PFSK-1 (cell line): ENCODE results near the gene EFCAB5.

ENCODE experiments used
- FOXP2 ChIP-seq: optimal IDR thresholded peaks from 2 replicates; pipeline ENCODE3; 2011; ENCODE audit warnings: borderline replicate concordance, control low read depth, inconsistent platforms; ENCODE audit not compliant: insufficient read depth; ENCODE audit errors: extremely low read length, extremely low read depth
- POLR2AphosphoS5 ChIP-seq: IDR thresholded peaks from 2 replicates; pipeline ENCODE4 v1.6.1; 2012; ENCODE audit warnings: low read depth, mild to moderate bottlenecking, control low read depth, low read length, moderate library complexity
- REST ChIP-seq, 2 experiments: IDR thresholded peaks; 2 replicates each; pipeline versions ENCODE4 v1.6.1 to v1.8.0; 2011 to 2012; ENCODE audit warnings: low read depth in 2 of 2, low read length in 2 of 2, control low read depth in 1 of 2, inconsistent platforms in 1 of 2, mild to moderate bottlenecking in 1 of 2, moderate library complexity in 1 of 2; ENCODE audit not compliant: insufficient read depth in 1 of 2
- SIN3A ChIP-seq: IDR thresholded peaks from 2 replicates; pipeline ENCODE4 v1.6.1; 2012; ENCODE audit warnings: mild to moderate bottlenecking, low read length, moderate library complexity, borderline replicate concordance; ENCODE audit not compliant: insufficient read depth
- TAF1 ChIP-seq: IDR thresholded peaks from 2 replicates; pipeline ENCODE4 v1.6.1; 2012; ENCODE audit warnings: low read length, control low read depth, borderline replicate concordance; ENCODE audit not compliant: insufficient read depth

Gene EFCAB5

GRCh38 chr17:29954405-29954804, 13.0 kb downstream of the EFCAB5 start:
- TF ChIP-seq FOXP2 (no peak), SIN3A (no peak), TAF1 (no peak), REST (IDR thresholded peaks at IDR 0.05; ENCODE audit: insufficient read depth in 1 of 2, low read depth in 2 of 2, low read length in 2 of 2) (no peak), POLR2AphosphoS5 (no peak)

- TF ChIP-seq REST (IDR thresholded peaks at IDR 0.05; ENCODE audit: insufficient read depth in 1 of 2, low read depth in 2 of 2, low read length in 2 of 2) = no peak
- no peak for TF ChIP-seq TAF1
- TF ChIP-seq POLR2AphosphoS5 = no peak
- no peak for TF ChIP-seq FOXP2
- TF ChIP-seq SIN3A = no peak
These were observed 14.8 kb downstream of the EFCAB5 start for GRCh38 chr17:29956225-29956624.

GRCh38 chr17:29958947-29959657, 17.7 kb downstream of the EFCAB5 start:
- TF ChIP-seq SIN3A = no peak
- no peak for TF ChIP-seq POLR2AphosphoS5
- TF ChIP-seq FOXP2 = no peak
- TF ChIP-seq REST (IDR thresholded peaks at IDR 0.05; ENCODE audit: insufficient read depth in 1 of 2, low read depth in 2 of 2, low read length in 2 of 2) = no peak
- no peak for TF ChIP-seq TAF1

- TF ChIP-seq FOXP2 (no peak), SIN3A (no peak), REST (IDR thresholded peaks at IDR 0.05; ENCODE audit: insufficient read depth in 1 of 2, low read depth in 2 of 2, low read length in 2 of 2) (no peak), TAF1 (no peak), POLR2AphosphoS5 (no peak)
These were observed 18.4 kb downstream of the EFCAB5 start for GRCh38 chr17:29959658-29960337.
